PC-3 (cell line): ENCODE measurements around the gene DLD. TPM values are rescaled to one million over a fixed set of nuclear protein-coding genes. Genes with fewer than 3 reads are reported as not detected.

Source experiments
- ATAC-seq: fragments of 200-7000 bp; cut with Tn5 transposase; 2 replicates; pipeline ENCODE4 v1.9.1; 2020; ENCODE audit warnings: mild to moderate bottlenecking, moderate library complexity
- Bru-seq: library from RNA; stranded (reverse); fragments of 400-500 nt; gene quantifications from one replicate; lab custom pipeline; 2021; lab: Mats Ljungman, UMichigan
- BruChase-seq, 2 experiments: library from RNA; stranded (reverse); fragments of 400-500 nt; gene quantifications; one replicate each; lab custom pipeline; 2021; lab: Mats Ljungman, UMichigan
- BruUV-seq: library from RNA; stranded (reverse); fragments of 400-500 nt; replicated peaks from 2 replicates; lab custom pipeline; 2021; lab: Mats Ljungman, UMichigan
- CTCF ChIA-PET: fragments of 300-600 bp; sonication (Branson Sonifier 250); formaldehyde crosslinking; loops from one replicate; lab custom pipeline; 2022; ENCODE audit warnings: antibody characterized with exemption; lab: Charles Lee
- POLR2A ChIA-PET: fragments of 300-600 bp; sonication (Branson Sonifier 250); formaldehyde crosslinking; loops from one replicate; lab custom pipeline; 2022; ENCODE audit warnings: antibody characterized with exemption; ENCODE audit not compliant: unreplicated experiment; lab: Charles Lee
- DNase-seq: peaks from one replicate; pipeline ENCODE4 v3.0.0-alpha.2; 2015
- H2AFZ ChIP-seq: fragments of 300-600 bp; sonication (generic); 2 replicates; pipeline ENCODE4 v1.6.0; 2016; ENCODE audit warnings: antibody characterized with exemption, low read length
- H3F3A ChIP-seq: fragments of 300-600 bp; sonication (generic); one replicate; pipeline ENCODE4 v1.6.0; 2017; ENCODE audit warnings: antibody characterized with exemption, low read length, control low read depth, mild to moderate bottlenecking; ENCODE audit not compliant: unreplicated experiment
- H3K27ac ChIP-seq: fragments of 300-600 bp; sonication (generic); 2 replicates; pipeline ENCODE4 v1.5.1; 2016; ENCODE audit warnings: mild to moderate bottlenecking, low read length
- H3K27me3 ChIP-seq: fragments of 300-600 bp; sonication (generic); 2 replicates; pipeline ENCODE4 v1.6.1; 2016; ENCODE audit warnings: low read length, mixed read lengths
- H3K36me3 ChIP-seq: fragments of 300-600 bp; sonication (generic); 2 replicates; pipeline ENCODE4 v1.6.1; 2016; ENCODE audit warnings: low read depth, mixed run types, low read length, mixed read lengths
- H3K4me1 ChIP-seq: fragments of 300-600 bp; sonication (generic); 2 replicates; pipeline ENCODE4 v1.5.1; 2016; ENCODE audit warnings: low read length; ENCODE audit not compliant: insufficient read depth
- H3K4me2 ChIP-seq: fragments of 300-600 bp; sonication (generic); 2 replicates; pipeline ENCODE4 v1.6.0; 2016; ENCODE audit warnings: low read length
- H3K4me3 ChIP-seq: fragments of 300-600 bp; sonication (generic); 2 replicates; pipeline ENCODE4 v1.5.1; 2016; ENCODE audit warnings: mild to moderate bottlenecking, low read length, mixed read lengths
- H3K79me2 ChIP-seq: fragments of 300-600 bp; sonication (generic); 2 replicates; pipeline ENCODE4 v1.6.1; 2017; ENCODE audit warnings: low read length, mixed read lengths
- H3K9ac ChIP-seq: fragments of 300-600 bp; sonication (generic); 2 replicates; pipeline ENCODE4 v1.6.0; 2016; ENCODE audit warnings: mild to moderate bottlenecking, low read length
- H3K9me2 ChIP-seq: fragments of 300-600 bp; sonication (generic); replicated peaks from 2 replicates; pipeline ENCODE4 v1.6.1; 2016; ENCODE audit warnings: mixed run types, low read length, mixed read lengths
- H3K9me3 ChIP-seq: fragments of 300-600 bp; sonication (generic); 2 replicates; pipeline ENCODE4 v1.6.1; 2016; ENCODE audit warnings: low read length, mixed read lengths
- H4K20me1 ChIP-seq: fragments of 300-600 bp; sonication (generic); 2 replicates; pipeline ENCODE4 v1.6.1; 2016; ENCODE audit warnings: low read length, mixed read lengths
- CTCF ChIP-seq: fragments of 300-600 bp; sonication (generic); conservative IDR thresholded peaks from 2 replicates; pipeline ENCODE4 v1.5.1; 2017; ENCODE audit warnings: antibody characterized with exemption, low read depth, mild to moderate bottlenecking, low read length
- EZH2 ChIP-seq: fragments of 300-600 bp; sonication (generic); IDR thresholded peaks from one replicate; pipeline ENCODE4 v1.6.1; 2017; ENCODE audit warnings: antibody characterized with exemption, mild to moderate bottlenecking, low read length; ENCODE audit not compliant: unreplicated experiment
- EZH2phosphoT487 ChIP-seq: fragments of 300-600 bp; sonication (generic); IDR thresholded peaks from 2 replicates; pipeline ENCODE4 v1.6.1; 2018; ENCODE audit warnings: mild to moderate bottlenecking, antibody characterized with exemption, low read length, borderline replicate concordance
- intact Hi-C: fragments of 100-400 bp; cut with micrococcal nuclease; formaldehyde crosslinking; loops from 2 replicates; pipeline ENCODE4 v1.9.0; 2023
- long read RNA-seq: library from polyadenylated mRNA; unstranded; transcript quantifications from one replicate; pipeline ENCODE4 v2.0.0, GENCODE V29; 2021; ENCODE audit not compliant: unreplicated experiment
- total RNA-seq: library from RNA; depleted of rRNA; stranded (reverse); fragments of >200 nt; gene quantifications from 2 replicates; pipeline ENCODE4 v1.2.3, GENCODE V29; 2014; rRNA removed

Gene DLD
- 53.6 and 64.0 TPM in 2 replicates for total RNA-seq
- percentile 93 among the genes with signal in this experiment for Bru-seq, nascent RNA
- BruChase-seq, experiment 1, labeled RNA remaining after a 6-hour chase = percentile 89 among the genes with signal in this experiment
- BruChase-seq, experiment 2, labeled RNA remaining after a 2-hour chase = percentile 89 among the genes with signal in this experiment
- long read RNA-seq, transcript DLD-201 (14 exons, 3,755 nt) = major isoform, 282 of 321 reads
- long read RNA-seq, partial matches to known transcripts = 16 of 321 reads
- long read RNA-seq, other reads (novel, unspliced or antisense) = 21 of 321 reads

- peaks cover 9% of the 10 kb centered on the region for H4K20me1 ChIP-seq
- no peaks in the 10 kb centered on the region for H3K9me2 ChIP-seq
- H3K9me3 ChIP-seq = no peaks in the 10 kb centered on the region
- ChIA-PET POLR2A (no interaction called here), CTCF (no interaction called here)
- TSS peak; percentile 49 for BruUV-seq
- H3K4me2 ChIP-seq = peak within 1 kb of the TSS; percentile 81
- peak within 1 kb of the TSS; percentile 88 for H3K9ac ChIP-seq
- TF ChIP-seq EZH2phosphoT487 = no peak
- TF ChIP-seq CTCF = no peak
- no peak for TF ChIP-seq EZH2
- peak; percentile 93 for DNase-seq
- peaks cover 31% of the 10 kb centered on the region for H3K4me1 ChIP-seq
- peak within 1 kb of the TSS; percentile 96 for H2AFZ ChIP-seq
- intact Hi-C loops = loop anchor here (5.0 to 10.0 kb wide), 3 partner anchors 111 to 204 kb away; partner anchors contain the start of gene LAMB1
- H3K27ac ChIP-seq = peak within 1 kb of the TSS; percentile 71
- H3K27me3 ChIP-seq = no peaks in the 10 kb centered on the region
- H3K4me3 ChIP-seq = peak within 1 kb of the TSS; percentile 81
- H3K79me2 ChIP-seq = peaks cover 49% of the 10 kb centered on the region
- H3F3A ChIP-seq = no peaks in the 10 kb centered on the region
- peaks cover 10% of the 10 kb centered on the region; the same call in 1 of the 2 replicates for H3K36me3 ChIP-seq
- peak; percentile 96 for ATAC-seq
These were observed at the start of gene DLD for GRCh38 chr7:107890962-107891635. TSS of gene DLD (plus strand) at chr7:107891183. CDS start at chr7:107891251, 68 bp downstream.

- Histone ChIP-seq H4K20me1 (no peaks in the 10 kb centered on the region), H3K27ac (no peak overlapping the region), H3K4me2 (no peak overlapping the region), H3K4me3 (no peak overlapping the region), H3K27me3 (no peaks in the 10 kb centered on the region), H3K79me2 (no peaks in the 10 kb centered on the region), H2AFZ (no peak overlapping the region), H3K36me3 (no peaks in the 10 kb centered on the region), H3K9ac (no peak overlapping the region), H3K4me1 (no peaks in the 10 kb centered on the region), H3K9me2 (no peaks in the 10 kb centered on the region), H3F3A (no peaks in the 10 kb centered on the region), H3K9me3 (no peaks in the 10 kb centered on the region)
- TF ChIP-seq EZH2phosphoT487 (no peak), EZH2 (no peak), CTCF (no peak)
- ChIA-PET CTCF (no interaction called here), POLR2A (no interaction called here)
- ATAC-seq = no peak
- intact Hi-C loops = no loop called here
- DNase-seq = no peak
- no TSS peak for BruUV-seq
These were observed 48.8 kb upstream of the DLD start for GRCh38 chr7:107842213-107842612.

- ChIA-PET POLR2A (no interaction called here), CTCF (no interaction called here)
- DNase-seq (no peak), ATAC-seq (no peak)
- no peaks in the 10 kb centered on the region for H3K9me2 ChIP-seq
- H3K4me1 ChIP-seq = no peaks in the 10 kb centered on the region
- H3K9me3 ChIP-seq = no peaks in the 10 kb centered on the region
- intact Hi-C loops = no loop called here
- TF ChIP-seq CTCF (no peak), EZH2 (no peak), EZH2phosphoT487 (no peak)
- no peaks in the 10 kb centered on the region for H3F3A ChIP-seq
- no TSS peak for BruUV-seq
- H3K4me3 ChIP-seq = no peak overlapping the region
- no peaks in the 10 kb centered on the region for H3K79me2 ChIP-seq
- H3K36me3 ChIP-seq = no peaks in the 10 kb centered on the region
- no peak overlapping the region for H3K4me2 ChIP-seq
- no peak overlapping the region for H3K9ac ChIP-seq
- no peak overlapping the region for H2AFZ ChIP-seq
- no peak overlapping the region for H3K27ac ChIP-seq
- no peaks in the 10 kb centered on the region for H3K27me3 ChIP-seq
- H4K20me1 ChIP-seq = no peaks in the 10 kb centered on the region
These were observed 47.8 kb upstream of the DLD start for GRCh38 chr7:107843184-107843583.
